RCC 7860 (cell line): ENCODE results near the gene ASIC5.
"Not testable (repeated sequence)": the region's sequence is repeated elsewhere in the genome, so short reads cannot be mapped to it uniquely, and the experiment has no call there.

Experiments used
- DNase-seq: peaks from one replicate; pipeline ENCODE4 v3.0.0-alpha.2; 2015; ENCODE audit warnings: low spot score
- FAIRE-seq: peaks from 2 replicates; lab custom pipeline; 2012; peaks lifted over from hg19 to GRCh38; lab: Jason Lieb, UNC

Gene ASIC5

DNA sequence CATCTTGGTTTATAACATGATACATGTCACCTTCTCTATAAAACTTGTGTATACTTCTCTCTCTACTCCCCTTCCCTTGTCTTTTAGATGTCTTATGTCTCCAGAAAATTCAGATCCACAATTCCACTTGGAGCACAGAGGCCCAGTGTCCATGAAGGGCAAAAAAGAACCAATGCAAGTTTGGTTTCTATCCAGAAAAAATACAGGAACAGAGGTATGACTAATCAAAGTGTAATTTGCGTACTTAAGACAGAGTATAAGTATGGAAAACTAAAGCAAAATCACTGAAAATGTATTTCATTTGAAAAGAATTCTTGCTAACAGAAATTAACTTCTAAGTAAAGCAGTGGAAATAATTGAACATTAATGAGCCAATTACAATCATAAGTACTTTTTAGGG is 61.1 kb downstream of the ASIC5 start:
- FAIRE-seq (no peak), DNase-seq (no peak)

DNA sequence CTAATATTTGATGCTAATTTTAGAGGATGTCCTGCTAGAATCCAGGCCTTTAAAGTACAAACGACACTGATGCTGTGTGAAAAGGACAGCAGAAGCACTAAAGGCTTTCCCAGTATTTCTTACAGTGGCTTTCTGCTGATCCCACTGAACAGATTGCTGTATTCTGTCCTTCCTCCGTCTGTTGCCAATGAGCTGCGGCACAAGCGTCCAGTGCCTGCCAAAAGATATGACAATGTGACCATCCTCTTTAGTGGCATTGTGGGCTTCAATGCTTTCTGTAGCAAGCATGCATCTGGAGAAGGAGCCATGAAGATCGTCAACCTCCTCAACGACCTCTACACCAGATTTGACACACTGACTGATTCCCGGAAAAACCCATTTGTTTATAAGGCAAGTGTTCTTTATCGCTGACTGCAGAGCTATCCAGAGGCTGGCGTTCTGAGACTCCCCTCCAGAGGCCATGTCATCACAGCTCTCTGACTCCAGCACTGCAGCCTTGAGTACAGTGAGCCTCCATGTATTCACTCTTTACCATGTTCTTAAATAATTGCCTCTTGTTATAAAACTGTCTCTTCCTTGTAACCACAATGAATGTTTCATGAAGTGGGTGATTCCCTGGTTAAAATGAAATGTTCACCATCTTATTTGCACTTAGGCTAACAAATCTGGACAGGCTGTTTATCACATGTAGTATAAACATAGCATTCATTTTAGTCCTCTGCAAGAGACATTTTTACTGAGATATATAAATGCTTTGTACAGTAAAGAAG is 63.7 kb downstream of the ASIC5 start:
- DNase-seq, result no peak
- no peak for FAIRE-seq

- DNase-seq (no peak), FAIRE-seq (no peak)
These were observed 65.3 kb downstream of the ASIC5 start for GRCh38 chr4:155800685-155801343.

GRCh38 chr4:155799794-155800123 is 66.3 kb downstream of the ASIC5 start:
- DNase-seq (no peak), FAIRE-seq (no peak)

DNA sequence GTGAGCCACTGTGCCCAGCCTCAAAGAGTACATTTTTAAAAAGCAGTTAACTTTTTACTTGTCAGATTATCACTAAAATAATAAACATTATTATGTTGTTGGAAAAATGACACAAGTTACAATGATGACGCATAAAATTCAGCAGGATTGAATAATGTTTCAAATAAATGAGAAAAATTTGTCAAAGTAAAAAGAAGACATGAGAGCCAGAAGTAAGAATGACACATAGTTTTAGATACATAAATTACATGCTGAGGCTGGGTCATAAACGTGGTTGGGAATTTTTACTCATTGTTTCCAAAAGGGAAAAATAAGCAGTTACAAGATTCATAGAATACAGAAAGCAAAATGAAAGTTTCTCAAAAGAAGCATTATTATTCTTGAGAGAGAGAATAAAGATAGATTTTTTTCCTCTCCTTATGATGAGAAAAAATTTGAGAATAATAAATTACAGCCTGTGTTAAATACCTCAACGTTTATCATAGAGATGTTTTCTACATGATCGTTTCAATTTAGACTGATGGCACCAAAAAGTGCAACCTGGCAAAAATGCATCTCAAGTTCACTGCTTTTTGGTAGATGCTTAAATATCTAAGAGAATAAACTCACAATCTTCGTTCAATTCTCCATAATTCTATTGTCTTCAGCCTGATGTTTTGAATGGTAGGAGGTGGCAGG is 66.8 kb downstream of the ASIC5 start:
- no peak for DNase-seq
- no peak for FAIRE-seq

- not testable (repeated sequence) for FAIRE-seq, DNase-seq
These were observed 68.5 kb downstream of the ASIC5 start for GRCh38 chr4:155797581-155797980.

DNA sequence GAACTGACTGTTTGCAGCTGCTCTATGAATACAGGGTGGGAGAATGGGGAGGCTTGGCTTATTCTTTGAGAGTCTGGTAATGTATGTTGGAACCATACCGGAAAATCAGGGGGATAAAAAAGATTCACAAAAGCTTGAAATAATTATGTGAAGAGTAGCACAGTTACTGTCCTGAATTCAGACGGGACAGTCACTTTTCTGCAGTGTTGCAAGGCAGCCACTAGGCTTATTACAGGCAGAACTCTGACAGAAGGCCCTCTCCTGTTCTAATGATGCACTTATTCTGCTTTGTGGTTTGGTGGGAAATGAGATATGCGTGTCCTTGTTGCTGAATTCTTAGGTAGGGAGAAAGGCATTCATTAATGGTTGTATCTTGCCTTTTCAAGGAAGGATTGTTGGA is 70.1 kb downstream of the ASIC5 start:
- FAIRE-seq (no peak), DNase-seq (no peak)

- DNase-seq (no peak), FAIRE-seq (no peak)
These were observed 71.4 kb downstream of the ASIC5 start for GRCh38 chr4:155794589-155795236.

DNA sequence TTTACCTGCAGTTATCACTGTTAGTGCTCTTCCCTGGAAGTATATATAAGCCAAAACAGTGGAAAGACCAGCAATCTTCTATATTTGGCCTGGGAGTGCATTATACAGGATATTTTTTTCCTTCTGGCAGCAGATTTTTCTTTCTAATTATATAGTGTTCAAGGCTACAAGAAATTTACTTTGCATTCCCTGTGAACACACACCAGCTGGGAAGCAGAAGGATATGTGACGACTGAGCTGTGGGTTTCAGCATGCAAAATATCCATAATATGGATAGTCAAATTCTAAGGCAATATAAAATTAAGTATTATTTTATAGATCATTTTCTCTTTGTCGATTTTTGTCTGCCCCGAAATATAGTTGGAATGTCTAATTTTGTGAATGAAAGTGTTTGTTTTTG is 76.1 kb downstream of the ASIC5 start:
- DNase-seq (no peak), FAIRE-seq (no peak)

DNA sequence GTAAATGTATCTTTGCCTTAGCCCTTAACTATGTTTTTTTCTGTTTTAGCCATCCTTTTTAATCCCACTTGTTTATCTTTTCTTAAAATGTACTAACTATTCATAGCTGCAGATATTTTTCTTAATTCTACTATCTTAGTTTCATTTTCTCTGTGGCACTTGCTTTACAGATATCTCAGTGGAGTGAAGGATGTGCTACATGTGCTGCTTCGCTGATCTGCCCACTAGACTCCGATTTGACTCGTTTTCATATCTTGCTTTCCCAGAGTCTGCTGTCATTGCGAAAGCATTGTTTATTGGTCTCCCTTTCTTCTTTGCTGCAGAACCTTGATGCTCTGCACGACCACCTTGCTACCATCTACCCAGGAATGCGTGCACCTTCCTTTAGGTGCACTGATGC is 76.7 kb downstream of the ASIC5 start:
- DNase-seq (no peak), FAIRE-seq (no peak)

DNA sequence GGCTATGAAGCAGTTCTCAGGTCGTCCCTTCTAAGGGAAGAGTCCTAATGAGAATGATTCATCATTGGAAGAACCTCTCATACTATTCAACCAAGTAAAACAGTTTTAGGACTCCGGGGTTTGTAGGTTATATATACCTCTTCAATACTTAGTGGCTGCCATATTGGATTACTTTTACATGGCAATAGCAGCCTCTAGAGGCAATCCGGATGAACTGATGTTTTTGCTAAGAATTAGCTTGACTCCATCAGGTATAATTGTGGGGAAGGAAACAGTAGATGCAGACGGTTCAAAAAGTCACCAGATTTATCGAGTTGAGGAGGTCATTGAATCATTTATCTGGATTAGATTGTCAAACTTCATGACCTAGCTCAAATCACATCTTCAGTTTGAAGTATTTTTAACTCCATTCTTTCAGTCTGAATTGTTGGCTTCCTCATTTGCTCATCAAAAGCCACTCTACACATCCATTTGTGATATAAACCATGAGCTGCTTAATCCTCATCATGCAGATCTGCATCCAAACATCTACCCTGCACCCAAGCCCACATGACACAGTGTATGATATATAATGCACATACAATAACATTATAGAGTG is 78.9 kb downstream of the ASIC5 start:
- DNase-seq (peak; percentile 49), FAIRE-seq (peak; percentile 15)

DNA sequence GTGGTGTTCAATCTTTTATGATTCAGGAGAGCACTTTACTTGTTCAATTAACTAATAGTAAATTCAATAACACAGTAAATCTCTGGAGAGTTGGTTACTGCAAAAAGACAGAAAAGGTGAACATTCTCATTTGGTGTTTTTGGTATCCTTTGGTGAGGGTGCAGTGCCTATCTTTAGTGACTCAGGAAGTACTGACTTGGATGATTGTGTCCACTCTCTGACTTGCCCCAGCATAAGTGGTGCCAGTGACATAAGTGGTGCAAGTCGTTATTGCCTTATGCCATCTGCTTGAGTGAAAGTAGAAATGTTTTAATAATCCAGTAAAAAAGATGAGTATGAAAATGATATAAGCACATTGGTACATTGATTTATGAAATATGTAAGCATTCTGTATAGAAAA is 80.2 kb downstream of the ASIC5 start:
- DNase-seq (no peak), FAIRE-seq (no peak)

GRCh38 chr4:155784637-155785036 is 81.4 kb downstream of the ASIC5 start:
- FAIRE-seq (no peak), DNase-seq (no peak)

- FAIRE-seq (peak; percentile 18), DNase-seq (no peak)
These were observed 84.7 kb downstream of the ASIC5 start for GRCh38 chr4:155781249-155781831.

DNA sequence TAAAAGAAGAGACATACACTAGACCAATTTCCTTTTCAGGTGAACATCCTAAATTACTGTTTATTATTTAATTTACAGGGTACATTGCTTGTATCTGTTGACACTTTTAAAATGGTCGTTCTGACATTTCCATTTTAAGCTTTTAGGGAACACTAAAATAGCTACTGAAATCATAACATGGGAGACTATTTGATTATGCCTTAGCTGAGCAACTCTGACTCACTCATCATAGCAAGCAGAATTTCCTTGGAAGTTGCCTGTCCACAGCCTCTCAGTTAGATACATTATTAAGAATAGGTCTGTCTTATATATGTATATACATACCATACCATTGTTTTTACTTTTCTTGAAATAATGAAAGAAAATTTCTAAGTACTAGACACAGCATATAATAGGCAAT is 85.3 kb downstream of the ASIC5 start:
- FAIRE-seq (no peak), DNase-seq (peak; percentile 6)
